Measurements from ENCODE around the gene DCHS2.

Gene DCHS2

GRCh38 chr4:154315741-154316140 lies 175.9 kb downstream of the DCHS2 start:
- in situ Hi-C loops (cut with HindIII; ENCODE audit: low pct_unique_long_range_greater_than_20kb, low sequenced_read_pairs), result no loop called here
- no peak for DNase-seq (ENCODE audit: low read depth in 1 of 2, low spot score in 1 of 2)
- no peak for TF ChIP-seq JUND (IDR thresholded peaks at IDR 0.05; ENCODE audit: low read depth)

GRCh38 chr4:154314248-154314647 lies 177.4 kb downstream of the DCHS2 start:
- TF ChIP-seq JUND (IDR thresholded peaks at IDR 0.05; ENCODE audit: low read depth), result no peak
- DNase-seq (ENCODE audit: low read depth in 1 of 2, low spot score in 1 of 2), result peak in 1 of 2 experiments; percentile 66
- in situ Hi-C loops (cut with HindIII; ENCODE audit: low pct_unique_long_range_greater_than_20kb, low sequenced_read_pairs), result no loop called here

- in situ Hi-C loops (cut with HindIII; ENCODE audit: low pct_unique_long_range_greater_than_20kb, low sequenced_read_pairs), result no loop called here
- DNase-seq (ENCODE audit: low read depth in 1 of 2, low spot score in 1 of 2), result no peak
- TF ChIP-seq JUND (IDR thresholded peaks at IDR 0.05; ENCODE audit: low read depth), result no peak
These were observed 178.5 kb downstream of the DCHS2 start for GRCh38 chr4:154313004-154313585.

GRCh38 chr4:154312246-154312645 lies 179.4 kb downstream of the DCHS2 start:
- in situ Hi-C loops (cut with HindIII; ENCODE audit: low pct_unique_long_range_greater_than_20kb, low sequenced_read_pairs), result no loop called here
- no peak for DNase-seq (ENCODE audit: low read depth in 1 of 2, low spot score in 1 of 2)
- TF ChIP-seq JUND (IDR thresholded peaks at IDR 0.05; ENCODE audit: low read depth), result no peak

GRCh38 chr4:154310578-154310977 lies 181.0 kb downstream of the DCHS2 start:
- DNase-seq (ENCODE audit: low read depth in 1 of 2, low spot score in 1 of 2), result no peak
- no peak for TF ChIP-seq JUND (IDR thresholded peaks at IDR 0.05; ENCODE audit: low read depth)
- in situ Hi-C loops (cut with HindIII; ENCODE audit: low pct_unique_long_range_greater_than_20kb, low sequenced_read_pairs), result no loop called here

GRCh38 chr4:154308207-154308606 lies 183.4 kb downstream of the DCHS2 start:
- no peak for TF ChIP-seq JUND (IDR thresholded peaks at IDR 0.05; ENCODE audit: low read depth)
- in situ Hi-C loops (cut with HindIII; ENCODE audit: low pct_unique_long_range_greater_than_20kb, low sequenced_read_pairs), result no loop called here
- no peak for DNase-seq (ENCODE audit: low read depth in 1 of 2, low spot score in 1 of 2)

GRCh38 chr4:154307451-154307850 lies 184.1 kb downstream of the DCHS2 start:
- in situ Hi-C loops (cut with HindIII; ENCODE audit: low pct_unique_long_range_greater_than_20kb, low sequenced_read_pairs), result no loop called here
- no peak for DNase-seq (ENCODE audit: low read depth in 1 of 2, low spot score in 1 of 2)
- TF ChIP-seq JUND (IDR thresholded peaks at IDR 0.05; ENCODE audit: low read depth), result no peak

GRCh38 chr4:154305616-154306015 lies 186.0 kb downstream of the DCHS2 start:
- no peak for DNase-seq (ENCODE audit: low read depth in 1 of 2, low spot score in 1 of 2)
- no peak for TF ChIP-seq JUND (IDR thresholded peaks at IDR 0.05; ENCODE audit: low read depth)
- in situ Hi-C loops (cut with HindIII; ENCODE audit: low pct_unique_long_range_greater_than_20kb, low sequenced_read_pairs), result no loop called here

- in situ Hi-C loops (cut with HindIII; ENCODE audit: low pct_unique_long_range_greater_than_20kb, low sequenced_read_pairs), result no loop called here
- no peak for DNase-seq (ENCODE audit: low read depth in 1 of 2, low spot score in 1 of 2)
- TF ChIP-seq JUND (IDR thresholded peaks at IDR 0.05; ENCODE audit: low read depth), result no peak
These were observed 186.9 kb downstream of the DCHS2 start for GRCh38 chr4:154304679-154305078.

GRCh38 chr4:154294652-154295350 lies 196.8 kb downstream of the DCHS2 start:
- TF ChIP-seq JUND (IDR thresholded peaks at IDR 0.05; ENCODE audit: low read depth), result no peak
- in situ Hi-C loops (cut with HindIII; ENCODE audit: low pct_unique_long_range_greater_than_20kb, low sequenced_read_pairs), result no loop called here
- no peak for DNase-seq (ENCODE audit: low read depth in 1 of 2, low spot score in 1 of 2)

GRCh38 chr4:154293427-154293826 lies 198.2 kb downstream of the DCHS2 start:
- no peak for DNase-seq (ENCODE audit: low read depth in 1 of 2, low spot score in 1 of 2)
- in situ Hi-C loops (cut with HindIII; ENCODE audit: low pct_unique_long_range_greater_than_20kb, low sequenced_read_pairs), result no loop called here
- TF ChIP-seq JUND (IDR thresholded peaks at IDR 0.05; ENCODE audit: low read depth), result no peak

GRCh38 chr4:154292589-154292988 lies 199.0 kb downstream of the DCHS2 start:
- in situ Hi-C loops (cut with HindIII; ENCODE audit: low pct_unique_long_range_greater_than_20kb, low sequenced_read_pairs), result no loop called here
- DNase-seq (ENCODE audit: low read depth in 1 of 2, low spot score in 1 of 2), result no peak
- TF ChIP-seq JUND (IDR thresholded peaks at IDR 0.05; ENCODE audit: low read depth), result no peak

- no peak for DNase-seq (ENCODE audit: low read depth in 1 of 2, low spot score in 1 of 2)
- in situ Hi-C loops (cut with HindIII; ENCODE audit: low pct_unique_long_range_greater_than_20kb, low sequenced_read_pairs), result no loop called here
- no peak for TF ChIP-seq JUND (IDR thresholded peaks at IDR 0.05; ENCODE audit: low read depth)
These were observed 214.4 kb downstream of the DCHS2 start for GRCh38 chr4:154277172-154277571.

- TF ChIP-seq JUND (IDR thresholded peaks at IDR 0.05; ENCODE audit: low read depth), result no peak
- no peak for DNase-seq (ENCODE audit: low read depth in 1 of 2, low spot score in 1 of 2)
- in situ Hi-C loops (cut with HindIII; ENCODE audit: low pct_unique_long_range_greater_than_20kb, low sequenced_read_pairs), result no loop called here
These were observed 215.1 kb downstream of the DCHS2 start for GRCh38 chr4:154276496-154276895.

Data from T47D (cell line).